HG03378 (cell line): ENCODE measurements around the gene ZFHX3.

Source experiments
- ATAC-seq: cut with Tn5 transposase; IDR thresholded peaks from one replicate; pipeline ENCODE4 v1.9.1; 2021; ENCODE audit warnings: mild to moderate bottlenecking, moderate library complexity; ENCODE audit not compliant: unreplicated experiment

ZFHX3 gene

GRCh38 chr16:73068541-73069401, 20.8 kb upstream of the ZFHX3 start:
- no peak for ATAC-seq

DNA sequence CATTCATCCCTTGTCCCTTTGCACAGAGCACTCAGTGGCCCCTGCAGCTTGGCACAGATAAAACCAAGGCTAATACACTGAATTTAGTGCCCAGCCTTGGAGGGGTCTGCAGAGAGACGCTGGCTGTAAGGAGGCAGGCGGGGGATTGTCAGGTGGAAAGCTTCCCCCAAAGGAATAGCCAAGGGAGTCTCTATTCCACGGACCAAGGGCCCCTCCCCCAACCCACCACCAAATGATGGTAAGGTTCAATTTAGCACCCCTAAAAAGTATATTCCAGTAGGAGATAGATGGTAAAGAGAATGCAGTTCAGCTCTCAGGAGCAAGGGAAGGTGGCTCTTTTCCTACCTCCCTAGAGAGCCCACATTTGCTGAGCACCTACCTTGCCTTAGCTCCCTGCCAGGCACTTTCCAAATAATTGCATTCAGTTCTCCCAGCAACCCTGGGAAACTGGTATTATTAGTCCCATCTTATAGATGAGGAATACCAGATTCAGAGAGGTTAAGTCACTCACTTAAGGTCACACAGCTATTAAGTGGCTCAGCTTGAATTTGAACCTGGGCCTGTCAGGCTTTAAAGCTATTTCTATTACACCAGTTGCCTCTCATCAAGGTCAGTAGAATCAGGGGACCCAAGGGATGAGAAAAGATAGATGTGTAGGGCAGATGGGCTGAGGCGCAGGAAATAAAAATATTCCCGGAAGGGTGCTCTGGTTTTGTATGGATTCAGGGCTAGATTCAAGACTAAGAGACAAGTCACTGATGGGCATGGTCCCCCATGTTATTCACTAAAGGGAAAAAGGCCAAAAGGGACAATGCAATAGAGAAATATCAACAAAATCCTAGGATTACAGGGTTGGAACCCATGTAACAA, 20.0 kb upstream of the ZFHX3 start:
- no peak for ATAC-seq

- ATAC-seq = no peak
These were observed 19.2 kb upstream of the ZFHX3 start for GRCh38 chr16:73066927-73067670.

DNA sequence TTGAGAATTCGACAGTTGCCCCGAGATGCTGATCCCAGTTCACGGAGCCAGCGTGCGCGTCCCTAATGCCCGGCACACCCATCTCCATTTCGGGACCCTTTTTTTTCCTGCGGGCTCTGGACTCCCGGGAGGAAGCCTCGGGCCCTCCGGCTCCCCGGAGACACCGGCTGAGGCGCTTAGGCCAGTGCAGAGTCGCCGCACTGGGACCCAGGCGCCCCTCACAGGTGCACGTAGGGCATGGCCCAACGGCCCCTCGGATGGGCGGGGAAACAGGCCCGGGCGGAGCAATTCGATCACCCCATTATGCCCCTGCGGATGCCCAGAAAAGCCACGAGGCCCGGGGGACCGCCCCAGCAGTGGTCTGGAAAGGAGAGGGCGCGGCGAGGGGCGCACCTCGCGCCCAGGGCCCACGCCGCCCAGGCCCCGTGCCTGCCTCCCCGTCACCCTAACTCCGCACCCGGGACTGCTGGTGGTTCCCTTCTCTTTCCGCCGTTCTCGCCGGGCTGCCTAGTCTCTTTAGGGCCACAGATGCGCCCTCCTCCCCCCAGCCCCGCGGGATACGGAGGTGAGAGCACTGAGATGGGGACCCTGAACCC, 18.5 kb upstream of the ZFHX3 start:
- ATAC-seq = no peak

- no peak for ATAC-seq
These were observed 17.9 kb upstream of the ZFHX3 start for GRCh38 chr16:73065632-73066330.

DNA sequence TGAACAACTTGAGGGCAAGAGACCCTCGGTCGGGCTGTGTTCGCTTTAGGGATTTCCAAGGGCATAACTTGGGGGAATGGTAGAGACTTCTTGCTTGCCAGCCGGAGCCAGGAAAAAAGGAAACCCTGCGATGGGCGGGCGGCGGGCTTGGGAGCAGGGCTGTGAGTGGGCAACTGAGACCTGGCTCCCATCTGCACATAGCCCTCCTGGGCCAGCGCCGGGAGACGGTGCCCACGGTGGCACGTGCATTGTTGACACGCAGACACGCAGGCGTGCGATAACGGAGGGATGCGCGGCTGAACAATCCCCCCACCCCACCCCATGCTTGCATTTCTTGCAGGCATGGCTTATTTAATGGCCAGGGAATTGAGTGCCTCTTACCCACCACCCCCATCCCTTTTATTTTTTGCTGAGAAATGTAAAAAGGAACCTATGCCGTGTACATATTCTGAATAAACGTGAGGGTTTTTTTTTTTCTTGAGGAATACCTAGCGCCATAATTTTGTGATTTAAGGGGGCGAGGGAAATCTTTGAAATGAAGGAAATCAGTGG, 17.1 kb upstream of the ZFHX3 start:
- no peak for ATAC-seq

DNA sequence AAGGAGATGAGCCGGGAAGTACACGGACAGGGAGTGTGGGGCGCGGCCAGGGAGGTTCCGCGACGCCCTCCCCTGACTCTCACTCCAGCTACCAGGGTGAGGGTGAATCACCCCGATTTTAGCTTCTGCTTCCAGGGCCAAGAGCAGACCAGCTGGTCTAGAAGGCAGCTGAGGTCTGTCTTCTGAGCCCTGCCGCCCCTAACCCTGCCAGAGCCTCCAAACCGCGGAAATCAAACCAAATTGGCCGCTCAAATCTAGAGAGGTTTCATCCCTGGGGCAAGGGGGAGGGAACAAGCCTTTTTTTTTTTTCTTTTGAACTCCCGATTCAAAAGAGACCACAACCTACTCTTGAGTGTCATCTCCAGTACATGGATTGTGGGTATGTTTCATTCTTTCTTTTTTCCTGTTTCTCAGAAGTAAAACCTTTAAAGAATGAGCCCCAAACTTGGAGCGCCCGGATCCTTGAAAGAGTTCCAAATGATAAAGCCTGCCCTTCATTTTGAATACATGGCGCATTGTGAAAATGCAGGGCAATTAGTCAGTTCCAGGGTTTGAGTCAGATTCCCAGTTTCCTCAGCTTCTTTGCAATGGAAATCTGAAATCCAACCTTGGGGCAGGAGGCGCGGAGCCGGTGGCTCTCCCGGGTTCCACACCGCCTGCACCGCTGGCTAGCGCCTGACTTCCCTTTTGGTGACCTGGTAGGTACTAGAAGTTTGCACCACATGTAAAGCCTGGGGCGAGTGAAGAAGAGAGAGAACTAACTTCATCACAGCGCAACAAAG, 16.5 kb upstream of the ZFHX3 start:
- no peak for ATAC-seq

GRCh38 chr16:73063854-73064211, 15.9 kb upstream of the ZFHX3 start:
- ATAC-seq = no peak

- no peak for ATAC-seq
These were observed 15.1 kb upstream of the ZFHX3 start for GRCh38 chr16:73062743-73063733.

DNA sequence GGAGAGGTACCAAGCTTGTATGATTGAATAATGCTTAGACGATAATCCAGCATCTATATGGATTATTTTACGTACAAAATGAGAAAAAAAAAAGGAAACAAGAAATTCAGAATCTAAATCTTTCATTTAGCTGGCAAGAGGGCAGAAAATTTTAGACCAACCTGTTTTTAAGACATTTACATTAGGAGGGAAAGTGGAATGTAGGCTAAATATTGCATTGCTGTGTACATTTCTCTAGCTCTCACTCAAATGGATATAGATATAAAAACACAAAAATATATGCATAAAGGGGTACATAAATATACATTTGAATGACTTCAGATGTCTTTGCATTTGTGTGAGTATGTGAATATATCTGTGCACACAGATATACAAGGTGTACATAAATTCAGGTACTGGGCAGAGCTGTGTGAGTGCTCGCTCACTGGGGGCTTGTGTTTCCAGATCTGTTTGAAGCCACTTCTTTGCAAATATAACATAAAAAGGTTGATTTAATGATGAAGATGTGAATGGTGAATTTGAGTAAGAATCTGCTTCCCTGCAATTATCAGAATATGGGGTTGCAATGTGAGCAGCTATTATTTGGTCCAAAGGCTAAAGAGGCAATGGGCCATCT, 14.2 kb upstream of the ZFHX3 start:
- ATAC-seq = no peak

GRCh38 chr16:73060892-73061490, 13.1 kb upstream of the ZFHX3 start:
- no peak for ATAC-seq

- ATAC-seq = no peak
These were observed 12.1 kb upstream of the ZFHX3 start for GRCh38 chr16:73059779-73060615.

DNA sequence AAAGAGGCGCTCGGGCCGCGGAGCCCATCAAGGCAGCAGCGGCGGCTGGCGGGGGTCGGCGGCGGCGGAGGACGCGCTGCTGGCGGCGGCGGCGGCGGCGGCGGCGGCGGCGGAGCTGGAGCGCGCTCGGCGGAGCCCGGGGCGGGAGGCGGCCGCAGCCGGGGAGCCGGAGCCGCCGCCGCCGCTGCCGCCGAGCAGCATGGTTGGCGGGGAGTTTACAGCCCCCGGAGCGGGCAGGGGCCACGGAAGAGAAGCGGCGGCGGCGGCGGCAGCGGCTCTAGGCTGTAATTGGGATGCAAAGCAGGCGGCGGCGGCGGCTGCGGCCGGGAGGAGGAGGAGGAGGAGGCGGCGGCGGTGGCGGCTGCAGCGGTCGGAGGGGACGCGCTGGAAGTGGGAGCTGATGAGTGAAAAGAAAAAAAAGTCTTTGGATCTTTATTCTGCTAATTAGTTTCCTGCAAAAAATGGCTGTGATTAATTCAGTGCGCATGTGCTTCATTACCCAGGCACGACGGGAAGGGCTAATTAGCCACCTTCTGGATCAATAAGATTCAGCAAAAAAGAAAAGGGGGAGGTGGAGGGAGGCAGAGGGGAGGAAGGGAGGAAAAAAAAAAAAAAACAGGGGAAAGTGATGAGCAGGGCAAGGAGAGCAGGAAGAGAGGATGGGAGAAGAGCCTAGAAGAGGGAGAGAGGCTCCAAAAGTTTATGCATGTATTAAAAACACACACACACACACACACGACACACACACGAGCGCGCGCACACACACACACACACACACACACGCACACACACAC, 10.9 kb upstream of the ZFHX3 start:
- no peak for ATAC-seq

DNA sequence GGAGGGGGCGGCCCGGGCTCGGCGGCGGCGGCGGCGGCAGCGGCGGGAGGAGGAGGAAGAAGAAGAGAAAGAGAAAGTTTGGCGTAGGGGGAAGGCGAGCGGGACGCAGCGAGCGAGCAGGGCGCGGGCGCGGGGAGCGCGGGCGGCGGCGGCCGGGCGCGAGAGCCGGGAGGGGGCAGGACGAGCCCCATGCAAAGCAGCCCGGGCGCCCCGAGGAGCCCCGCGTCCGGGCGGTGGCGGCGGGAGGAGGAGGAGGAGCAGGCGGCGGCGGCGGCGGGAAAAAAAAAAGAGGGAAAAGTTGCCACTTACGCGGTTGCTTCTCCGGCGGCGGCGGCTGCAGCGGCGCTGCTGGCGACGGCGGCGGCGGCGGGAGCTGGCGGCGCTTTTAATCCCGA, 10.3 kb upstream of the ZFHX3 start:
- ATAC-seq = no peak
